K562 (cell line): ENCODE results near the gene NINL. TPM values are rescaled to one million over a fixed set of nuclear protein-coding genes. Genes with fewer than 3 reads are reported as not detected.

Source experiments
- CCAR2 ChIP-seq: fragments of 200-400 bp; formaldehyde crosslinking; IDR thresholded peaks from 2 replicates; pipeline ENCODE4 v1.6.1; 2017; ENCODE audit warnings: mild to moderate bottlenecking, low read depth, low read length
- CREB1 ChIP-seq, 2 experiments: sonication (generic) in 1 of 2; formaldehyde crosslinking in 1 of 2; IDR thresholded peaks; 2 replicates each; pipeline versions ENCODE4 v1.6.1 to v1.8.0; 2012 to 2022; ENCODE audit warnings: inconsistent platforms in 1 of 2, mild to moderate bottlenecking in 1 of 2, missing genetic modification reagents in 1 of 2, moderate library complexity in 1 of 2
- DDX20 ChIP-seq: fragments of 450-650 bp; IDR thresholded peaks from 2 replicates; pipeline ENCODE4 v1.6.1; 2016; ENCODE audit warnings: missing genetic modification characterization, low read depth, mild to moderate bottlenecking, missing compliant biosample characterization, moderate library complexity
- HDGF ChIP-seq: fragments of 450-650 bp; IDR thresholded peaks from 2 replicates; pipeline ENCODE4 v1.6.1; 2016
- HIVEP1 ChIP-seq: fragments of 250-450 bp; sonication (Bioruptor Pico); IDR thresholded peaks from 2 replicates; pipeline ENCODE4 v1.4.0; 2020; ENCODE audit warnings: mild to moderate bottlenecking
- KLF16 ChIP-seq: IDR thresholded peaks from 2 replicates; pipeline ENCODE4 v1.6.1; 2016; ENCODE audit warnings: antibody characterized with exemption
- LCOR ChIP-seq: sonication (generic); formaldehyde crosslinking; IDR thresholded peaks from 2 replicates; pipeline ENCODE4 v1.8.0; 2022; ENCODE audit warnings: mild to moderate bottlenecking, missing genetic modification reagents
- NKRF ChIP-seq: fragments of 450-650 bp; IDR thresholded peaks from 2 replicates; pipeline ENCODE4 v1.6.1; 2016; ENCODE audit warnings: borderline replicate concordance
- ZNF165 ChIP-seq: fragments of 250-450 bp; sonication (Bioruptor Pico); IDR thresholded peaks from 2 replicates; pipeline ENCODE4 v1.4.0; 2020; ENCODE audit warnings: borderline replicate concordance
- ZNF175 ChIP-seq: fragments of 200-800 bp; sonication (Bioruptor generic); IDR thresholded peaks from 2 replicates; pipeline ENCODE4 v1.6.1; 2016; ENCODE audit warnings: low read depth, mild to moderate bottlenecking, missing genetic modification characterization, missing compliant biosample characterization
- ZNF277 ChIP-seq: fragments of 250-450 bp; sonication (Bioruptor Pico); IDR thresholded peaks from 2 replicates; pipeline ENCODE4 v1.8.0; 2022; ENCODE audit warnings: inconsistent platforms, mild to moderate bottlenecking, moderate library complexity, borderline replicate concordance
- ZNF436 ChIP-seq: fragments of 250-450, 450-650 bp; sonication (Bioruptor Pico); formaldehyde crosslinking; IDR thresholded peaks from 2 replicates; pipeline ENCODE4 v1.7.0; 2020; ENCODE audit warnings: mild to moderate bottlenecking
- ZNF740 ChIP-seq, 3 experiments: fragments of 200-800 bp in 1 of 3; sonication (Bioruptor generic) in 1 of 3; sonication (generic) in 1 of 3; formaldehyde crosslinking in 1 of 3; IDR thresholded peaks; 2 replicates each; pipeline versions ENCODE4 v1.6.1 to v1.8.0; 2016 to 2022; ENCODE audit warnings: mild to moderate bottlenecking in 2 of 3, missing compliant biosample characterization in 2 of 3, missing genetic modification characterization in 2 of 3, missing genetic modification reagents in 1 of 3
- polyA plus RNA-seq, 8 experiments: library from polyadenylated mRNA; depleted of rRNA in 4 of 8; stranded (reverse) in 5 of 8; unstranded in 3 of 8; fragments of >200 nt; fragmentation: Nextera tagmentation in 2 of 8; fragmentation: Illumina TruSeq in 1 of 8; extraction: Ambion mirVana in 2 of 8; extraction: Trizol in 1 of 8; gene quantifications; 2 replicates each; pipeline versions ENCODE4 v1.2.1 to v1.2.3, GENCODE V29; 2011 to 2014; ENCODE audit warnings: inconsistent platforms in 1 of 8, missing spikeins in 1 of 8
- total RNA-seq, 7 experiments: library from RNA; depleted of rRNA in 6 of 7; stranded (reverse); fragments of >200 nt in 6 of 7; fragmentation: Illumina TruSeq in 2 of 7; extraction: Trizol in 2 of 7; gene quantifications; 2 replicates each; pipeline versions ENCODE4 v1.2.1 to v1.2.3, GENCODE V29; 2011 to 2021; ENCODE audit warnings: low replicate concordance in 1 of 7
- TF ChIP-seq, protein P1 (sequence below): fragments of 250-450 bp; sonication (Bioruptor Pico); IDR thresholded peaks from 2 replicates; pipeline ENCODE4 v1.5.0; 2020; ENCODE audit warnings: mild to moderate bottlenecking, borderline replicate concordance

Gene NINL
- total and polyA plus RNA-seq, 9 of the 15 experiments (the other 6 are each of a cell fraction or from before 2014, with no cell fraction given): 0.03 to 0.22 (median 0.05) TPM; not detected in 5

DNA sequence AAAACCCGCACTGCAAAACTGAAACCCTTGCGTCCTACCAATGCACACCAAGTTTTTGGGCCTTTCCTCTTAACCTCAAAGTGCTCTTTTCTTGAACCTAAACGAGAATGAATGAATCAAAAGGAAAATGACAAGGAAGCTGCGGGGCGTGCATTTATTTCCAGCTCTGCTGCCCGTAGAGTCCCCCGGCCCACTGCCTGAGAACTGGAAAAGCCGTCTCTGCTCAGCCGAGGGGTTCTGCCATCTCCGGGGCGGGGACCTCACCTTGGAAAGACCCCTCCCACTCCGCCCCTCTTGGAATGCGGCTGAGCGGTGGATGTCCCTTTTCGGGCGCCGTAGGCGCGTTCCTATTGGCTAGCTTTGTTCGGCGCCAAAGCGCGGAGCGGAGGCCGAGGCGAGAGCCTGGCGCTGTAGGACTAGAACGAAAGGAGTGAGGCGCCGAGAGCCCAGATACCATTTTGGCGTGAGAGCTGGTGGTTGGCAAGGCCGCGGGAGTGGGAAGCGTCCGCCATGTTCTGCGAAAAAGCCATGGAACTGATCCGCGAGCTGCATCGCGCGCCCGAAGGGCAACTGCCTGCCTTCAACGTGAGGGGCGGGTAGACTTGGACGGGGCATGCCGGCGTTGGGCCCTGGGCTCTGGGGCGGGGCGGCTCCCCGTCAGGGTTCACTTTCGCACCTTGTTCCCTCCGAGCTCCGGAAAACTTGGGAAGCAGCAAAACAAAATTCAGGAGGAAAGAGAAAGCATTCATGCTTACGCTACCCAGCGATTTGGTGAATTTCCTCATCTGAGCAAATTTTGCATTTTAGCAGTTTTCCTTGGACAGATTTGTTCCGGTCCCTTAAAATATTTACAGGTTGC lies 177.8 kb downstream of the NINL start, which contains the start of gene GINS1 (continued):
- TF ChIP-seq NKRF: peak; percentile 66; the same call in 1 of the 2 replicates
- no peak for TF ChIP-seq LCOR (CRISPR knock-in tag)
- no peak for TF ChIP-seq ZNF436 (CRISPR knock-in tag)
- TF ChIP-seq KLF16: peak; percentile 55; the same call in 1 of the 2 replicates
- no peak for TF ChIP-seq CREB1 (IDR thresholded peaks at IDR 0.05)
- TF ChIP-seq CREB1 (CRISPR knock-in tag; IDR thresholded peaks at IDR 0.05): no peak
- TF ChIP-seq ZNF740 (CRISPR knock-in tag; IDR thresholded peaks at IDR 0.05): no peak
- no peak for TF ChIP-seq ZNF740 (tag; IDR thresholded peaks at IDR 0.05)
- TF ChIP-seq ZNF165 (CRISPR knock-in tag): no peak
- TF ChIP-seq DDX20 (tag): no peak
- TF ChIP-seq HIVEP1 (CRISPR knock-in tag): no peak
- no peak for TF ChIP-seq ZNF175 (CRISPR knock-in tag)
- TF ChIP-seq, protein P1, sequence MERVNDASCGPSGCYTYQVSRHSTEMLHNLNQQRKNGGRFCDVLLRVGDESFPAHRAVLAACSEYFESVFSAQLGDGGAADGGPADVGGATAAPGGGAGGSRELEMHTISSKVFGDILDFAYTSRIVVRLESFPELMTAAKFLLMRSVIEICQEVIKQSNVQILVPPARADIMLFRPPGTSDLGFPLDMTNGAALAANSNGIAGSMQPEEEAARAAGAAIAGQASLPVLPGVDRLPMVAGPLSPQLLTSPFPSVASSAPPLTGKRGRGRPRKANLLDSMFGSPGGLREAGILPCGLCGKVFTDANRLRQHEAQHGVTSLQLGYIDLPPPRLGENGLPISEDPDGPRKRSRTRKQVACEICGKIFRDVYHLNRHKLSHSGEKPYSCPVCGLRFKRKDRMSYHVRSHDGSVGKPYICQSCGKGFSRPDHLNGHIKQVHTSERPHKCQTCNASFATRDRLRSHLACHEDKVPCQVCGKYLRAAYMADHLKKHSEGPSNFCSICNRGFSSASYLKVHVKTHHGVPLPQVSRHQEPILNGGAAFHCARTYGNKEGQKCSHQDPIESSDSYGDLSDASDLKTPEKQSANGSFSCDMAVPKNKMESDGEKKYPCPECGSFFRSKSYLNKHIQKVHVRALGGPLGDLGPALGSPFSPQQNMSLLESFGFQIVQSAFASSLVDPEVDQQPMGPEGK: no peak
- no peak for TF ChIP-seq ZNF277
- no peak for TF ChIP-seq CCAR2
- no peak for TF ChIP-seq HDGF
